ENCODE data around the gene FAM118A.
"Not testable (repeated sequence)": the region's sequence is repeated elsewhere in the genome, so short reads cannot be mapped to it uniquely, and the experiment has no call there.

The FAM118A gene

DNA sequence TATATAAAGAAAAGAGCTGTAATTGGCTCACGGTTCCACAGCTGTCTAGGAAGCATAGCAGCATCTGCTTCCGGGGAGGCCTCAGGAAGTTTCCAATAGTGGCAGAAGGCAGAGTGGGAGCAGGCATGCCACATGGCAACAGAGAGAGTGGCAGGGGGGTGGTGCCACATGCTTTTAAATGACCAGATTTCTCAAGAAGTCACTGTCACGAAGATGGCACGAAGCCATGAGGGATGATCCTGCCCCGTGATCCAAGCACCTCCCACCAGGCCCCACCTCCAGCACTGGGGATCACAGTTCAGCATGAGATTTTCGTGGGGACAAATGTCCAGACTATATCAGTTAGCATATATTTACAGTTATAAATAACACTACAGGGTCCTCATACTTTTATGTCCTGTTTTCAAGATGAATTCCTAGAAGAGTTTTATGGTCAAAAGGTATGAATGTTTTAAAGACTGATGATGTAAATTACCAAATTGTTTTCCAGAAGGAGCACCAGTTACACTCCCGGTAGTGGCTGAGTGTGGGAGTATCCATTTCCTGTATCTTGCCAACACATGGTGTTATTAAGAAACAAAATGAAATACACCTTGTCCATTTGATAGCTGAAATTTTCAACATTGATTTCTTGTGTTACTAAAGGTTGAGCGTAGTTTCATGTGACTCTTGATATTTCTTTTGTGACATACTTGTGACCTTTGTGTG is 19.2 kb downstream of the FAM118A start:
- in situ Hi-C loops (cut with MboI; ENCODE audit: low sequenced_read_pairs), result no loop called here

DNA sequence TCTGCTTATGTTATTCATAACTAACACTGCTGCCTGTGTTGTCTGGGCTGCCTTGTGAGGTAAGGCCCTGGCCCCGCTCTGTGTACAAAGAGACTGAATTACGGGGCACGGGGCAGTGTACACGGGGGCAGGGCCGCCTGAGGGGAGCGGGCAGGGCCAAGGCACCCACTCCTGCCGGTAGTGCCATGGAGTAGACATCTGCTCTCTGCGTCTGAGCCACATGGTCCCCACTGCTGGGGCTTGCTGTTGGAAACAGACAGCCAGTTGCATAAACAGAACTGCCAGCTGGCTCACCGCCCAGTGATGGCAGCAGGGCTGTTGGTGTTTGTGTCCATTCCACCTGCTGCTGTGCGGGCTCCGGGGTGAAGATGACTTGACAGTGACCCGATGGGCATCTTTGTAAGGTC is 19.8 kb downstream of the FAM118A start:
- in situ Hi-C loops (cut with MboI; ENCODE audit: low sequenced_read_pairs), result no loop called here

DNA sequence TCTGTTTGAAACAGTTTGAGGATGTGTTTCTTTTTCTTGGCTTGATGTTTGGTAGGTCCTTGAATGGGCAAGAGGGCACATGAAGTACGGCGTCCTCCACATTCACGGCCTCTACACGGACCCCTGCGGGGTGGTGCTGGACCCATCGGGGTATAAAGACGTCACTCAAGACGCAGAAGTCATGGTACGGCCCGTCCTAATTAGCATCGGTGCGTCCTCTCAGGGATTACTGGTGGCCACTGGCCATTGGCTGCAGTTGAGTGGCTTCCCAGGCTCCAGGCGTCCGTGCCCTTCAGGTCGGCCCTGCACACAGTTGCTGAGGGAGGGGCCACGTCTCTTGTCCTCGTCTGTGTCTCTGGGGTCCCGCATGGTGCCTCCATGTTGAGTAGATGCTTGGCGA is 20.8 kb downstream of the FAM118A start:
- in situ Hi-C loops (cut with MboI; ENCODE audit: low sequenced_read_pairs), result no loop called here

DNA sequence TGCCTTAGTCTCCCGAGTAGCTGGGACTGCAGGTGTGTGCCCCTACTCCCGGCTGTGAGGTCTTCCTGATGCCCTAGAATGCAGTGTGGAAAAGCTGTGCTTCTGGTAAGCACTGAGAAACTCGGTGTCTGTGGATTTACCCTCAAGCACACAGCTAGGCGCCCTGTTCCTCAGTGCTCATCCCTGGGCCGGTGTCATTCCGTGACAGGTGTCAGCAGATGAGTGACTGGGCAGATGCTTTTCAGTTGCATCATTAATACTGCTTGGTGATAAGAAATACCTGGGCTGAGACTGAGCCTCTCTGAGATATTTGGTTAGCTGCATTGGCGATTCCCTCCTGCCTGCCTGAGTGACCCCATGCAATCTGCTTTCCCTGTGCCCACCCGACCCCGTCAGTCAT is 21.8 kb downstream of the FAM118A start:
- in situ Hi-C loops (cut with MboI; ENCODE audit: low sequenced_read_pairs), result no loop called here

DNA sequence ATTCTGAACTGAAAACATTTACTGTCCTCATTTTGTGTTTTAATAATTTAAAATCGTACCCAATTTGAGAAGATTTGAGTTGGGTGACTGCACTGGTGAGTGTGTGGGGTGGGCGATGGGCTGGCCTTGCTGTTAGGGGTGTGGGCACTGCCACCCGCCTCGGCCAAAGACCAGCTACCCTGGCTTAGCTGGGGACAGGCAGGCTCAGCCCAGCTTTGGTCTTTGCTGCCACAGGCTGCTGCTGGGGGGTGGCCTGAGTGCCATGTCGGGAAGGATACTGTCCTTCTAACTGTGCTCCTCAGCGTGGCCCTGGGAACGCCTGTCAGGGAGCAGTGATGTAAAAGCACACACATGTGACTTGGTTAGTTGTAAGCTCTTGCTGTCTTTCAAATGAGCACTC is 22.3 kb downstream of the FAM118A start:
- in situ Hi-C loops (cut with MboI; ENCODE audit: low sequenced_read_pairs), result no loop called here

DNA sequence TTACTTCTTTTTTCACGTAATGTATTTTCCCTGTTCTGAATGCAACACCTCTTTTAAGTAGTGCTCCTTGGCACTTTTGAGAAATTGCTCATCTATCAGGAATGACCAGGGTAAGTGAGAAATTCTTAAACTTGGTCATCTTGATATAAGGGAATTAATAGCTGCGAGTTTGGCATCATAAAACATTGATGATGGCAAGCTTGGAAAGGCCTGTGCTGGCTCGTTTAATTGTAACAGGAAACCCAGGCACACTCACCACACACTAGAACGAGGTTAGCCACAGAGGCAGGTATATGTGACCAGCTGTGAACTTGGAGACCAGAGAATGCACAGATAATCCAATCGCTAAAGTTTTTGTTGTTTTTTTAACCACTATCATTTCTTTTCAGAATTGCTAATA is 24.3 kb downstream of the FAM118A start:
- in situ Hi-C loops (cut with MboI; ENCODE audit: low sequenced_read_pairs), result no loop called here

DNA sequence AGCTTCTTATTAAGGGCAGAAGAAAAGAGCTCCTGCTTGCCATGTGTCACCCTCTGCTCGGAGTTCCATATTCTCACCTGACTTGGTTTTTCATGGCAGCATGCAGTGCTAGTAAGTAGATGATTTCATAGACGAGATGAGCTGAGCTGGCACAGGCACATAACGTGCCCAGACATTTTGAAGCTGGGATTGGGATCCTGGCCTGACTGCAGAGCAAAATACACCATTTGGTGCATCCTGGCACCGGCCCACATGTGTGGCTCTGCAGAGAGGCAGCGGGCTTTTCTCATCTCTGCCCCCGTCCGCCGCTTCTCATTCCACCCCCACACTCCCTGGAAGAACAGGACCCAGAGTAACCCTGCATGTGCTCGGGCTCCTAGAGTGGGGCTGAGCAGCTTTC is 24.8 kb downstream of the FAM118A start:
- in situ Hi-C loops (cut with MboI; ENCODE audit: low sequenced_read_pairs), result no loop called here

DNA sequence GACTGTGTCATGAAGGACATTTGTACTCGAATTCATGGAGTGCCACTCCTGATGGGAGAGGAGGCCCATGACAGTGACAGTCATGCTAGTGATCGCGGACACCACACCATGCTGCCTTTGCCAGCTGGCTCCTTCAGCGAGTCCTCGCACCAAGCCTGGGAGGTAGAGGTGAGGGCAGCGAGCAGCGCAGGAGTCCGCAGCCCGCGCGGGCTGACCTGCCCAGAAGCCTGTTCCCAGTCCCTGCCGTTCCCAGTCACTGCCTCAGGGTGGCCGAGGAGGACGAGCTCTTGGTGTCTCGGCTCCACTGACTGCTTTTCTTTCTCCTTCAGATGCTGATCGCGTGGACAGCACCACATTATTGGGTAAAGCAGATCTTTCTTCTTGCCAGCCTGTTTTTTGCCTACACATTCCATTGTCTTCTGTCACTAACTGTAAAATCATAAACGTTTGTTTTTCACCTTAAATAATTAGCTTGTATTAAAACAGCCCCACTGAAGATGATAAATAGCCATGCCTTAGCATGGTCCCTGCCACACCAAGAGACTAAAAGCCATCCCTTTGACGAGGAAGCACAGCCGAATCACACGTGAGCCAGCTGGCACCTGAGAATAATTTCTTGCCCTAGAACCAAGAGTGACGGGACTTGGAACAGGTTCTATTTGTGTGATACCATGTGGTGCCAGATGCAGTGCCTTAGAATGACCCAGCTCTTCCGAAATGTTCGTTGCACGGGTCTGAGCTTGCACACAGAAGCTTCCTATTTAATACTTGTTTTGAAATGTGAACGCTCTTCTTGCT is 25.5 kb downstream of the FAM118A start:
- in situ Hi-C loops (cut with MboI; ENCODE audit: low sequenced_read_pairs), result no loop called here

DNA sequence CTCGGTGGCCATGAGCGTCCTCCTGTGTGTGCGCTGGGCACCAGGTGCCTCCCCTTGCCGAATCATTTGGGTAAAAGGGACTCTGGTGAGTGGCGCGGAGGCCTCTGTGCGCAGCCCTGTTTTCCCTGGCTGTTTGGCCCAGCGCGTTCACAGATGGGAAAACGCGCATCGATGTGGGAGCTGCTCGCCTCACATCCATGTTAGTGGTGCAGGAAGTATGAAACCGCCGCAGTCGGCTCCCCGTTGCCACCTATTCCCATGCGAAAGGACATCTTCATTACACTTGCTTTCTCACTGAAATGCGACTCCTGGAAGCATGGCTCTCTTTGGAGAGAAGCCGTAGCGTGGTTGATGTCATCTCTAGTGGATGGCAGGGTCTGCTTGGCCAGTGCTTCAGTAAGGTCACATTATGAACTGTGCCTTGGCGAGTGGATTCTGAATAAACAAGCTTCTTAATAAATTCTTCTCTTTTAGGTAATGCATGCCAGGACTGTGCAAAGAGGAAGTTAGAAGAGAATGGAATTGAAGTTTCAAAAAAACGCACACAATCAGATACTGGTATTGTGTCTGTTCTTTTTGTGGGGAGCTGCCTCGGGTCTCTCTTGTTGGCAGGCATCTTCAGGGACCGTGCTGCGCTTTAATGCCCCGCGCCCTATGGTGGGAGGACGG is 26.3 kb downstream of the FAM118A start:
- in situ Hi-C loops (cut with MboI; ENCODE audit: low sequenced_read_pairs), result no loop called here

DNA sequence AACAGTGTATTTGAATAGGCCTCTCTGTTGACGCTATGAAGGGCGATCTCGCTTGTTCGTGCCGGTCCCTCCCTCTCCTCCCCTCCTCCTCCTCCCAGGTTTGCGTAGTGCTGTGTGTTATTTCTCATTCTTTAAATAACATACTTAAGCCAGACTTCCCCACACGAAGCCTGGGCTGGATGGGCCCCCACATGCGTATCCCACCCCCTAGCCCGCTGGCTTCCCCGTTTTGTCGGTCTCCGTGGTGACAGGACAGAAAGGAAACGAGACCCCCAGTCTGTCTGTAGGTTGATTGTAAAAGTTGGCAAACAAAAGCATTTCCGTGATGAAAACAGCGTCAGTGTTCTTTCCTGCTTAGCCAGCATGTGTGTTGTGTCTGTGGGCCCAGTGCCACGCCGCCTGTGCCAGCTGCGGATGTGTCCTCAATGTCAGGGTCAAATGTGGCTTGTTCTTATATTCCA is 27.3 kb downstream of the FAM118A start:
- in situ Hi-C loops (cut with MboI; ENCODE audit: low sequenced_read_pairs), result no loop called here

DNA sequence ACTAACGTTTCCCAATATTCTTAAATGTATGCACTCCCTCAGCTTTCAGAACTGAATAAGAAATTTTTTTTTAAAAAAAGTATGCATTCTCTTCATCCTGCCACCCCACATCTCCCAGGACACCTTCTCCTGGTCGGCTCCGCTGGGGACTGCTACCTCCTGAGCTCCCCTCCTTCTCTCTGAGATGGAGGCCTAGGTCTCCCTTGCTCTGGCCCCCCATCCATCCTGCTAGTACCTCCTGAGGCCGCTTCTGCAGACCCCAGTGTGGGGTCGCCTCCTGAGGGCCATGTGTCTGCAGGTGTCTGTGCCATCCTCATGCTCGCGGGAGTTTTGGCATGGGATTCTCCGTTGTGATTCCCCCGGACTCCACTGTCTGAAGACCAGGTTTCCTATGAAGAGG is 27.8 kb downstream of the FAM118A start:
- in situ Hi-C loops (cut with MboI; ENCODE audit: low sequenced_read_pairs), result no loop called here

DNA sequence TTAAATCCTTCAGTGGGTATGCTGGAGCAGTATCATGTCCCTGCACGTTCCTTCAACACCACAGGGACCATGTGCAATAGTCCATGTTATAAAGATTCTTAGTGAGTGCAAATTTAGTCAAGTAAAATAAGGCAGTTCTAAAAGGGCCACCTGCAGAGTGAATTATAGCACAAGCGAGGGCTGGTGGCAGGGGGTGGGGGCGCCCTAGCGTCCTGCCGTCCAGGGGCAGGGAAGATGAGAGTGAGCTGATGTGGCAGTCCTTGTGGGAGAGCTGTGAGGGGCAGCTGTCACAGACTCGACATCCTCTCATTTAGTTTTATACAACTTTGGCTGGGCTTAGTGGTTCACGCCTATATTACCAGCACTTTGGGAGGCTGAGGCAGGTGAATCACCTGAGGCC is 29.1 kb downstream of the FAM118A start:
- in situ Hi-C loops (cut with MboI; ENCODE audit: low sequenced_read_pairs), result no loop called here

DNA sequence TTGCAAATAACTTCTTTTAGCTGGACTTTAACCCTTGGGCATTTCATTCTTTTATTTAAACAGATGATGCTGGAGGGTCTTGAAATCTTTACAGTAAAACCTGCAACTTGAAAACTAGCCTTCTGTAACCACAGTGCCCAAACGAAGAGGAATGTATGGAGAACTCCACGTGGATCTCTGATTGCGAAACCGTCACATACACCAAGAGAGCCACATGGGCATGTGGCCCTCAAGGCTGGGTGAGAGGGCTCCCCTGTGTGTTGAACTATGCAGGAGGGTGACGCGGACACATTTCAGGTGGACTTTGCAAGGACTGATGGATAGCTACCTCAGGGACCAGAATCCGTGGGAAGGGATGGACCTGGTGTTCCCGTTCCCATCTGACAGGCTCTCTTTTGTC is 30.6 kb downstream of the FAM118A start:
- in situ Hi-C loops (cut with MboI; ENCODE audit: low sequenced_read_pairs), result no loop called here

DNA sequence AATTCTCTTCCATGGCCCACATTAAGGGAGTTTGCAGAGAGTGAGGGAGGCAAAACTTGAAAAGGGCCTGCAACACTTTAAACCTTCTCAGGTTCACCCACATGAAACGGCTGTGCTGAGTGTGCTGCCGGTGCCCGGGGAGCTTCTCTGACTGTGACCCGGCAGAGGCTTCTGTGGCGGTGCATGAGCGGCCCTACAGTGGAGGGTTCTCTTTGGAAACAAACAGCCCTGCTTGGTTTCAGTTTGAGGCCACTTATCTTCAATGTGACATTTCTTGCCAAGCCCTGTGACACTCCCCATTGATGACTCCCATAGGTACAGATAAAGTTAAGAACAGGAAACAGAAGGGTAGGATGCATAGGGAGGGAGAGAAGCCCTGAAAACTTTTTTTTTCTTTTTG is 31.8 kb downstream of the FAM118A start:
- in situ Hi-C loops (cut with MboI; ENCODE audit: low sequenced_read_pairs), result no loop called here

DNA sequence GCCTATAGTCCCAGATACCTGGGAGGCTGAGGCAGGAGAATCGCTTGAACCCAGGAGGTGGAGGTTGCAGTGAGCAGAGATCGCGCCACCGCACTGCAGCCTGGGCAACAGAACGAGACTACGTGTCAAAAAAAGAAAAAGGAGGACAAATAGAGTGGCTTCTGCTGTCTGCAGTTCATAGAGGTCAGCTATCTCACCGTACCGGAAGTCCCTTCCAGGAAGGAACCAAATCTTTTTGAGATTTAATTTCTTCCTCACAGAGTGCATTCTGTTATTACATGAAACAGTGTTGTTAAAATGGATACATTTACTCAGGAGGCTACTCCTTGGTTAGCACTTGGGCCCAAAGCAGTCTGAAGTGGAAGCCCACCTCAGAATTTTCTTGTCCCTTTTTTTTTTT is 33.4 kb downstream of the FAM118A start:
- in situ Hi-C loops (cut with MboI; ENCODE audit: low sequenced_read_pairs), result no loop called here

DNA sequence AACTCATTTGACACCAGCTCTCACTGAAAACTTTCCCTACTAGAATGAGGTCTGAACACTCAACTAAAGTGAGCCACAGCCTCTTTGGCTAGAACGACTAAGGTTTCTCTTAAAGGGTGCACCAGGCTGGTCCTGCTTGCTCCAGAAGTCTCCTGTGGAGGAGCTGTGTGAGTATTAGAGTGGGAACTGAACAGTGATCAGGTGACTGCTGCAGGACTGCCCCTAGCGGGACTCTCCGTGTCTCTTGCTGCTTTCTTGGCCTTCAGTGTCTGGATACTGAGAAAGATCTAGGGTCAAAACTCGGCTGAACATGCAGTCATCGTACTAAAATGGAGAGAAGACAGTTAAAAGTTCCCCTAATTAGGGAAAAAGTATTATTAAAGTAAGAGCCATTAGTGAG is 34.6 kb downstream of the FAM118A start:
- in situ Hi-C loops (cut with MboI; ENCODE audit: low sequenced_read_pairs), result no loop called here

DNA sequence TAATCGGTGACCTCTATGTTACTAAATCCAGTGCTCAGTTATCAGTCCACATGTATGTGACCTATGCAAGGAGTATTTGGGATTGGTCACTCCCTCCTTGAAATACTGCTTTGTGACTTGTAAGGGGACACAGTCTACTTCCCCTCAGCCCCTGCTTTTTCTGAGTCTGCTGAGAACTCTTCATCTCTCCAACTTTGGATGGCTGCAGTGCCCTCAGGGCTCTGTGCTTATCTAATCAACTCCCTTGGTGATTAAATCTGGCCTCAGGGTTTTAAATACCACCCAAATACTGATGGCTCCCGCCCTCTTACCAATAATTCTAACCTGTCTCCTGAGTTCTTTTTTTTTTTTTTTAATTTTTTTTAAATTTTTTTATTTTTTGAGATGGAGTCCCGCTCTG is 40.2 kb downstream of the FAM118A start:
- in situ Hi-C loops (cut with MboI; ENCODE audit: low sequenced_read_pairs), result no loop called here

DNA sequence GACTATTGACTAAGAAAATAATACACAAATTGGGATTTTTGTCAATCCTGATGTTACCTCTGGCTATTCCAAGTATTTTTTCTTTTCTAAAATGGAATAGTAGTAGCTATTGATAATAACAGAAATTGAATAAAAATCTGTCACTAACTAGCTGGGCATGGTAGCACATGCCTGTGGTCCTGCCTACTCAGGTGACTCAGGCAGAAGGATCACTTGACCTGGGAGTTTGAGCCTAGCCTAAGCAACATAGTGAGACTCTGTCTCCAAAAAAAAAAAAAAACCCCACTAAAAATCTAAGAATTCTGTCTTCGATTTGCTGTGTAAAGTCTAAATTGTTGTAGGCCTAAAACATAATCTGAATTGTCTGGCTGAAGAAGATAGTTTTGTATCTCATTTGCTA is 42.2 kb downstream of the FAM118A start:
- in situ Hi-C loops (cut with MboI; ENCODE audit: low sequenced_read_pairs), result no loop called here

DNA sequence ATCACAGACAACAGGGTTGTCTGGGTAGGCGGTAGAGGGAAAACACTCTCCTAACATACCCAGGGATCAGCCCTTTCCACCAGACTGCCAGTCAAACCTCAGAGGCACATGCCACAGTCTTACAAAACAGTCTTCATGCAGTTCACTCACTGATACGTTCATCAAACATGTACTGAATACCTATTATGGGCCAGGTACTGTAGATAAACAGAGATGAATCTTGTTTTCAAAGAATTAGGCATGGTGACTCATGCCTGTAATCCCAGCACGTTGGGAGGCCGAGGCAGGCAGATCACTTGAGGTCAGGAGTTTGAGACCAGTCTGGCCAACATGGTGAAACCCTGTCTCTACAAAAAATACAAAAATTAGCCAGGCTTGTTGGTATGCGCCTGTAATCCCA is 43.0 kb downstream of the FAM118A start:
- in situ Hi-C loops (cut with MboI; ENCODE audit: low sequenced_read_pairs), result not testable (repeated sequence)

DNA sequence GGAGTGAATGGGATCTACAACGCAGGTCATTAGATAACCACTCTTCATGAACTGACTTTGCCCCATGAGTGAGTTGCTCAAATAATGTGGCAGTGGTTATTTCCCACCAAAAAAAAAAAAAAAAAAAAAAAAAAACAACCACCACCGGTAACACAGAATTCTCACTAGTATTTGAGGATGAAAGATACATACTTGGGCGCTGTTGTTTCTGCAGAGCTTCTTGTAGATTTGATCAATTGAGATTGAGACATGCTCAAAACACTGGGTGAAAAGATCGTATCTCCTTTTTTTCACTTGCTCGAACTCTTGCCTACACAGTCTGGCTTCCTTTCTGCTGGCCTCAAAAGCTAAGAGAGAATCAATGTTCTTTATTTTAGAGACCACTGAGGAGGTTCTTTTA is 44.1 kb downstream of the FAM118A start:
- in situ Hi-C loops (cut with MboI; ENCODE audit: low sequenced_read_pairs), result no loop called here

DNA sequence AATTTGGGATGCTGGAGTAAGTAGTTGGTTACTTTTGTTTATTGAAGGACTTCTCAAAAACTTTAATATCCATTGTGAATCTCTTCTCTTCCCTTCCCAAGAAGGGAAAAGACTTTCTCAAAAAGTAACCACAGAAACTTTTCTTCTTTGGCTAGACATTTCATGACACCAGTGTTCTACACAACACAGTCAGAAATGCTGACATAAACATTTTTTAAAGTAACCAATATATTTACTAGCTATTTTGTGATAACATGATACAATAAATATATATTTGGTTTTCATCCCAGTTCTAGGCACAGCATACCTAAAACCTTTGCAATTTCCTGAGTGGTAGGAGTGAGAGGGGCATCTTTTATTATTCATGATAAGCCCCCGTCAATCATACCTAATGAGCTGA is 47.8 kb downstream of the FAM118A start:
- in situ Hi-C loops (cut with MboI; ENCODE audit: low sequenced_read_pairs), result no loop called here

DNA sequence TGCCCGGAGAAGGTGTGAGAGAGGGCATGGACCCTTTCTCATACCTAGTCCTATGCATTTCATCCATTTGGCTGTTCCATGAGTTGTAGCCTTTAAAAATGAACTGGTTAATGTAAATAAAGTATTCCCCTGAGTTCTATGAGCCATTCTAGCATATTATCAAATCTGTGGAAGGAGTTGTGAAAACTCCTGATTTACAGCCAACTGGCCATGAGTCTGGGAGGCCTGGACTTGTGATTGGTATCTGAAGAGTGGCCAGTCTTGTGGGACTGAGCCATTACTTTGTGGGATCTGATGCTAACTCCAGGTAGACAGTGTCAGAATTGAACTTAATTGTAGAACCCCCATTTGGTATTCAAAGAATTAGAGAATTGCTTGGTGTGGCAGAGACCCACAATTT is 48.4 kb downstream of the FAM118A start:
- in situ Hi-C loops (cut with MboI; ENCODE audit: low sequenced_read_pairs), result no loop called here
